ENCODE results near the gene SBF2.
A peak's percentile ranks its signal among the peaks of the same experiment; 100 is the strongest.

SBF2 gene

GRCh38 chr11:10293423-10294289 lies at the start of gene SBF2:
TSS of gene SBF2 (minus strand) at chr11:10294219. CDS start at chr11:10294069, 150 bp downstream.
- peak; percentile 85 for DNase-seq (ENCODE audit: extremely low spot score)
- CTCF ChIA-PET, result interaction anchor here (0.9 to 1.1 kb wide), 2 partner anchors 12 to 560 kb away, joined by 3 read pairs; partner anchors contain the start of gene ADM
- POLR2A ChIA-PET, result interaction anchor here (0.6 to 3.2 kb wide), 3 partner anchors 10 to 1861 kb away, joined by 3 to 27 read pairs (median 3); partner anchors contain the start of gene ADM
- no peak for TF ChIP-seq LEF1 (IDR thresholded peaks at IDR 0.05; ENCODE audit: borderline replicate concordance)
- TF ChIP-seq PKNOX1 (IDR thresholded peaks at IDR 0.05), result no peak
- no peak for TF ChIP-seq BHLHE40 (IDR thresholded peaks at IDR 0.05; ENCODE audit: borderline replicate concordance)
- TF ChIP-seq FOXK2 (IDR thresholded peaks at IDR 0.05), result no peak
- no peak for TF ChIP-seq FOXA1 (IDR thresholded peaks at IDR 0.05)
- TF ChIP-seq SP1 (IDR thresholded peaks at IDR 0.05), result no peak
- TF ChIP-seq L3MBTL2 (conservative IDR thresholded peaks at IDR 0.05), result no peak
- 0 out of 2 replicates have a peak, but pooled peaks have one; percentile 32 for TF ChIP-seq ARNT (IDR thresholded peaks at IDR 0.05)
- no peak for TF ChIP-seq ZNF384 (IDR thresholded peaks at IDR 0.05)
- no peak for TF ChIP-seq TARDBP (IDR thresholded peaks at IDR 0.05)
- TF ChIP-seq ELF4 (IDR thresholded peaks at IDR 0.05), result no peak
- TF ChIP-seq NFRKB (IDR thresholded peaks at IDR 0.05), result no peak
- TF ChIP-seq HDGF (IDR thresholded peaks at IDR 0.05; ENCODE audit: borderline replicate concordance), result no peak
- no peak for TF ChIP-seq CTBP1 (IDR thresholded peaks at IDR 0.05; ENCODE audit: borderline replicate concordance)
- TF ChIP-seq FOXM1 (IDR thresholded peaks at IDR 0.05; ENCODE audit: borderline replicate concordance), result 0 out of 2 replicates have a peak, but pooled peaks have one; percentile 13
- no peak for TF ChIP-seq SUZ12 (IDR thresholded peaks at IDR 0.05)

- ChIA-PET CTCF (no interaction called here), POLR2A (no interaction called here)
- no peak for TF ChIP-seq FOXK2 (IDR thresholded peaks at IDR 0.05)
- no peak for TF ChIP-seq ARNT (IDR thresholded peaks at IDR 0.05)
- TF ChIP-seq TARDBP (IDR thresholded peaks at IDR 0.05), result no peak
- TF ChIP-seq L3MBTL2 (conservative IDR thresholded peaks at IDR 0.05), result no peak
- TF ChIP-seq HDGF (IDR thresholded peaks at IDR 0.05; ENCODE audit: borderline replicate concordance), result no peak
- no peak for TF ChIP-seq ZNF384 (IDR thresholded peaks at IDR 0.05)
- no peak for TF ChIP-seq FOXA1 (IDR thresholded peaks at IDR 0.05)
- no peak for TF ChIP-seq LEF1 (IDR thresholded peaks at IDR 0.05; ENCODE audit: borderline replicate concordance)
- no peak for TF ChIP-seq CTBP1 (IDR thresholded peaks at IDR 0.05; ENCODE audit: borderline replicate concordance)
- no peak for TF ChIP-seq PKNOX1 (IDR thresholded peaks at IDR 0.05)
- DNase-seq (ENCODE audit: extremely low spot score), result no peak
These were observed 44.3 kb upstream of the SBF2 start for GRCh38 chr11:10338287-10338686.

- DNase-seq (ENCODE audit: extremely low spot score), result no peak
- TF ChIP-seq FOXM1 (IDR thresholded peaks at IDR 0.05; ENCODE audit: borderline replicate concordance), result no peak
- TF ChIP-seq SUZ12 (IDR thresholded peaks at IDR 0.05), result no peak
- TF ChIP-seq FOXA1 (IDR thresholded peaks at IDR 0.05), result no peak
- TF ChIP-seq HDGF (IDR thresholded peaks at IDR 0.05; ENCODE audit: borderline replicate concordance), result no peak
- TF ChIP-seq L3MBTL2 (conservative IDR thresholded peaks at IDR 0.05), result no peak
- no peak for TF ChIP-seq ZNF384 (IDR thresholded peaks at IDR 0.05)
- no peak for TF ChIP-seq CTBP1 (IDR thresholded peaks at IDR 0.05; ENCODE audit: borderline replicate concordance)
- no peak for TF ChIP-seq PKNOX1 (IDR thresholded peaks at IDR 0.05)
- no peak for TF ChIP-seq ARNT (IDR thresholded peaks at IDR 0.05)
- no peak for TF ChIP-seq TARDBP (IDR thresholded peaks at IDR 0.05)
- no peak for TF ChIP-seq LEF1 (IDR thresholded peaks at IDR 0.05; ENCODE audit: borderline replicate concordance)
- TF ChIP-seq BHLHE40 (IDR thresholded peaks at IDR 0.05; ENCODE audit: borderline replicate concordance), result no peak
- no peak for TF ChIP-seq ELF4 (IDR thresholded peaks at IDR 0.05)
- no peak for TF ChIP-seq FOXK2 (IDR thresholded peaks at IDR 0.05)
- no peak for TF ChIP-seq NFRKB (IDR thresholded peaks at IDR 0.05)
- ChIA-PET CTCF (no interaction called here), POLR2A (no interaction called here)
These were observed 39.5 kb upstream of the SBF2 start for GRCh38 chr11:10333490-10333889.

- DNase-seq (ENCODE audit: extremely low spot score), result no peak
- no peak for TF ChIP-seq CTBP1 (IDR thresholded peaks at IDR 0.05; ENCODE audit: borderline replicate concordance)
- TF ChIP-seq SP1 (IDR thresholded peaks at IDR 0.05), result no peak
- no peak for TF ChIP-seq PKNOX1 (IDR thresholded peaks at IDR 0.05)
- no peak for TF ChIP-seq NFRKB (IDR thresholded peaks at IDR 0.05)
- no peak for TF ChIP-seq L3MBTL2 (conservative IDR thresholded peaks at IDR 0.05)
- no peak for TF ChIP-seq BHLHE40 (IDR thresholded peaks at IDR 0.05; ENCODE audit: borderline replicate concordance)
- TF ChIP-seq ZNF384 (IDR thresholded peaks at IDR 0.05), result no peak
- no peak for TF ChIP-seq ARNT (IDR thresholded peaks at IDR 0.05)
- no peak for TF ChIP-seq FOXK2 (IDR thresholded peaks at IDR 0.05)
- no peak for TF ChIP-seq LEF1 (IDR thresholded peaks at IDR 0.05; ENCODE audit: borderline replicate concordance)
- no peak for TF ChIP-seq SUZ12 (IDR thresholded peaks at IDR 0.05)
- TF ChIP-seq ELF4 (IDR thresholded peaks at IDR 0.05), result no peak
- TF ChIP-seq HDGF (IDR thresholded peaks at IDR 0.05; ENCODE audit: borderline replicate concordance), result no peak
- ChIA-PET POLR2A (no interaction called here), CTCF (no interaction called here)
These were observed 37.7 kb upstream of the SBF2 start for GRCh38 chr11:10331548-10332289.

All from HEK293T (cell line).